ENCODE results near the gene NT5C2. TPM values are rescaled to one million over a fixed set of nuclear protein-coding genes. Genes with fewer than 3 reads are reported as not detected.

Gene NT5C2
- total and polyA plus RNA-seq, 2 of the 8 experiments (the other 6 are each of a cell fraction or from before 2014, with no cell fraction given), result 35.2 to 106 TPM

DNA sequence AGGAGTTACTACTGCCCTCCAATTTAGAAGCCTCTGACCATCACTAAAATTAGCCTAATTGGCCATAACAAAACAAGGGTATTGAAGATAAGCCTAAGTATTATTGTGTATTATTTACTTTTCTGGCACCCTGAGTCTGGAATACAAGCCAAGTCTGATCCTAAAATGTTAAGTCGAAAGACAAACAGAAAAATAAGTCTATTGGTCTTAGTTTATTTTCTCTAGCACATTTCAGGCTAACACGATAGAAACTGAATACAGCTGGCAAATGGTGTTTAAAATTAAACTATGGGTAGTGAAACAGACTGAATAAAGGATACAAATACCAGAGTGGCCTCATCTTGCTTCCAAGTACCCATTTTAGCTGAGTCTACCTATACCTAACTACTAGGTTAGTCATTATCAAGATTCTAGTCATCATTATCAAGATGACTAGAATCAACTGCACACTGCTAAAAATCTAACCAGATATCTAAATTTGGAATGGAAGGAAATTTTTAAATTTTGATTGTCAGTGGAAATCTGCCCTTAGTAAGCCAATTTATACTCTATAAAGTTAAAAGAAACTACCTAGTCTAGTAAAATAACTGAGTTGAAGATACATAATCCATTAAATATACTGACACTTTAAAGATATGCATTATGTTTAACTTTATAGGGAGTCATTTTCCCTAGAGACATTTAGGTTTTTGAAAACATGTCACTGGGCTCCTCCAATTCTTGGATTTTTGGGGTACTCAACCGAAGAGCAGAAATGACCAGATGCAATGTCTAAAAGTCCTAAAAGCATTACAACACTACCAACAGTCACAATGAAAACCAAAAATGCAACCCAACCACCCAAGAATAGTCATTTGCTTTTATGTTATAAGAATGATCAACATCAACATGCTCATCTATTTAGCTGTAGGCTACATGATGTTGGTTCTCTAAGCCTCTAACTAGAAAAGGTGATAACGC lies 80.9 kb downstream of the NT5C2 start (continued):
- TF ChIP-seq, protein P1, sequence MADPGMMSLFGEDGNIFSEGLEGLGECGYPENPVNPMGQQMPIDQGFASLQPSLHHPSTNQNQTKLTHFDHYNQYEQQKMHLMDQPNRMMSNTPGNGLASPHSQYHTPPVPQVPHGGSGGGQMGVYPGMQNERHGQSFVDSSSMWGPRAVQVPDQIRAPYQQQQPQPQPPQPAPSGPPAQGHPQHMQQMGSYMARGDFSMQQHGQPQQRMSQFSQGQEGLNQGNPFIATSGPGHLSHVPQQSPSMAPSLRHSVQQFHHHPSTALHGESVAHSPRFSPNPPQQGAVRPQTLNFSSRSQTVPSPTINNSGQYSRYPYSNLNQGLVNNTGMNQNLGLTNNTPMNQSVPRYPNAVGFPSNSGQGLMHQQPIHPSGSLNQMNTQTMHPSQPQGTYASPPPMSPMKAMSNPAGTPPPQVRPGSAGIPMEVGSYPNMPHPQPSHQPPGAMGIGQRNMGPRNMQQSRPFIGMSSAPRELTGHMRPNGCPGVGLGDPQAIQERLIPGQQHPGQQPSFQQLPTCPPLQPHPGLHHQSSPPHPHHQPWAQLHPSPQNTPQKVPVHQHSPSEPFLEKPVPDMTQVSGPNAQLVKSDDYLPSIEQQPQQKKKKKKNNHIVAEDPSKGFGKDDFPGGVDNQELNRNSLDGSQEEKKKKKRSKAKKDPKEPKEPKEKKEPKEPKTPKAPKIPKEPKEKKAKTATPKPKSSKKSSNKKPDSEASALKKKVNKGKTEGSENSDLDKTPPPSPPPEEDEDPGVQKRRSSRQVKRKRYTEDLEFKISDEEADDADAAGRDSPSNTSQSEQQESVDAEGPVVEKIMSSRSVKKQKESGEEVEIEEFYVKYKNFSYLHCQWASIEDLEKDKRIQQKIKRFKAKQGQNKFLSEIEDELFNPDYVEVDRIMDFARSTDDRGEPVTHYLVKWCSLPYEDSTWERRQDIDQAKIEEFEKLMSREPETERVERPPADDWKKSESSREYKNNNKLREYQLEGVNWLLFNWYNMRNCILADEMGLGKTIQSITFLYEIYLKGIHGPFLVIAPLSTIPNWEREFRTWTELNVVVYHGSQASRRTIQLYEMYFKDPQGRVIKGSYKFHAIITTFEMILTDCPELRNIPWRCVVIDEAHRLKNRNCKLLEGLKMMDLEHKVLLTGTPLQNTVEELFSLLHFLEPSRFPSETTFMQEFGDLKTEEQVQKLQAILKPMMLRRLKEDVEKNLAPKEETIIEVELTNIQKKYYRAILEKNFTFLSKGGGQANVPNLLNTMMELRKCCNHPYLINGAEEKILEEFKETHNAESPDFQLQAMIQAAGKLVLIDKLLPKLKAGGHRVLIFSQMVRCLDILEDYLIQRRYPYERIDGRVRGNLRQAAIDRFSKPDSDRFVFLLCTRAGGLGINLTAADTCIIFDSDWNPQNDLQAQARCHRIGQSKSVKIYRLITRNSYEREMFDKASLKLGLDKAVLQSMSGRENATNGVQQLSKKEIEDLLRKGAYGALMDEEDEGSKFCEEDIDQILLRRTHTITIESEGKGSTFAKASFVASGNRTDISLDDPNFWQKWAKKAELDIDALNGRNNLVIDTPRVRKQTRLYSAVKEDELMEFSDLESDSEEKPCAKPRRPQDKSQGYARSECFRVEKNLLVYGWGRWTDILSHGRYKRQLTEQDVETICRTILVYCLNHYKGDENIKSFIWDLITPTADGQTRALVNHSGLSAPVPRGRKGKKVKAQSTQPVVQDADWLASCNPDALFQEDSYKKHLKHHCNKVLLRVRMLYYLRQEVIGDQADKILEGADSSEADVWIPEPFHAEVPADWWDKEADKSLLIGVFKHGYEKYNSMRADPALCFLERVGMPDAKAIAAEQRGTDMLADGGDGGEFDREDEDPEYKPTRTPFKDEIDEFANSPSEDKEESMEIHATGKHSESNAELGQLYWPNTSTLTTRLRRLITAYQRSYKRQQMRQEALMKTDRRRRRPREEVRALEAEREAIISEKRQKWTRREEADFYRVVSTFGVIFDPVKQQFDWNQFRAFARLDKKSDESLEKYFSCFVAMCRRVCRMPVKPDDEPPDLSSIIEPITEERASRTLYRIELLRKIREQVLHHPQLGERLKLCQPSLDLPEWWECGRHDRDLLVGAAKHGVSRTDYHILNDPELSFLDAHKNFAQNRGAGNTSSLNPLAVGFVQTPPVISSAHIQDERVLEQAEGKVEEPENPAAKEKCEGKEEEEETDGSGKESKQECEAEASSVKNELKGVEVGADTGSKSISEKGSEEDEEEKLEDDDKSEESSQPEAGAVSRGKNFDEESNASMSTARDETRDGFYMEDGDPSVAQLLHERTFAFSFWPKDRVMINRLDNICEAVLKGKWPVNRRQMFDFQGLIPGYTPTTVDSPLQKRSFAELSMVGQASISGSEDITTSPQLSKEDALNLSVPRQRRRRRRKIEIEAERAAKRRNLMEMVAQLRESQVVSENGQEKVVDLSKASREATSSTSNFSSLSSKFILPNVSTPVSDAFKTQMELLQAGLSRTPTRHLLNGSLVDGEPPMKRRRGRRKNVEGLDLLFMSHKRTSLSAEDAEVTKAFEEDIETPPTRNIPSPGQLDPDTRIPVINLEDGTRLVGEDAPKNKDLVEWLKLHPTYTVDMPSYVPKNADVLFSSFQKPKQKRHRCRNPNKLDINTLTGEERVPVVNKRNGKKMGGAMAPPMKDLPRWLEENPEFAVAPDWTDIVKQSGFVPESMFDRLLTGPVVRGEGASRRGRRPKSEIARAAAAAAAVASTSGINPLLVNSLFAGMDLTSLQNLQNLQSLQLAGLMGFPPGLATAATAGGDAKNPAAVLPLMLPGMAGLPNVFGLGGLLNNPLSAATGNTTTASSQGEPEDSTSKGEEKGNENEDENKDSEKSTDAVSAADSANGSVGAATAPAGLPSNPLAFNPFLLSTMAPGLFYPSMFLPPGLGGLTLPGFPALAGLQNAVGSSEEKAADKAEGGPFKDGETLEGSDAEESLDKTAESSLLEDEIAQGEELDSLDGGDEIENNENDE (IDR thresholded peaks at IDR 0.05; ENCODE audit: insufficient replicate concordance, low read length), result no peak
- TF ChIP-seq POU5F1 (IDR thresholded peaks at IDR 0.05; ENCODE audit: low read depth, low read length), result no peak
- no peak for TF ChIP-seq EZH2 (IDR thresholded peaks at IDR 0.05; ENCODE audit: low read depth, low read length, severe bottlenecking)
- TF ChIP-seq NRF1 (IDR thresholded peaks at IDR 0.05; ENCODE audit: low read depth, low read length), result no peak
- TF ChIP-seq HDAC2 (IDR thresholded peaks at IDR 0.05; ENCODE audit: borderline replicate concordance in 1 of 2, low read depth in 2 of 2, low read length in 2 of 2), result no peak
- no peak for TF ChIP-seq PHF8 (conservative IDR thresholded peaks at IDR 0.05; ENCODE audit: low read depth, low read length)
- no peak for TF ChIP-seq BACH1 (IDR thresholded peaks at IDR 0.05; ENCODE audit: low read length)
- no peak for TF ChIP-seq SIX5 (IDR thresholded peaks at IDR 0.05; ENCODE audit: low read depth, low read length)
- TF ChIP-seq FOSL1 (IDR thresholded peaks at IDR 0.05; ENCODE audit: insufficient read depth, low read depth, low read length), result no peak
